Right lobe of liver (tissue), 6 donors: ENCODE data around the gene COQ5. TPM values are rescaled to one million over a fixed set of nuclear protein-coding genes. Genes with fewer than 3 reads are reported as not detected.

Source experiments
- ATAC-seq, 4 donors: fragments of 200-7000 bp; cut with Tn5 transposase; one replicate each; pipeline ENCODE4 v1.9.1; 2020; ENCODE audit warnings: mild to moderate bottlenecking in 4 of 4, moderate library complexity in 4 of 4
- DNase-seq, 3 donors: peaks; one replicate each; pipeline ENCODE4 v3.0.0-alpha.2; 2020
- H3K27ac ChIP-seq, 3 donors: fragments of 200-600 bp; one replicate each; pipeline ENCODE4 v1.8.0; 2022
- H3K27me3 ChIP-seq, 2 donors: fragments of 200-600 bp; one replicate each; pipeline ENCODE4 v1.8.0; 2022
- H3K36me3 ChIP-seq, 4 donors: fragments of 200-600 bp; sonication (generic) in 1 of 4; one replicate each; pipeline versions ENCODE4 v1.5.1 to v1.8.0; 2017 to 2022; ENCODE audit warnings: control low read depth in 1 of 4
- H3K4me1 ChIP-seq, 4 donors: fragments of 200-600 bp; sonication (generic) in 1 of 4; one replicate each; pipeline versions ENCODE4 v1.5.1 to v1.8.0; 2017 to 2022; ENCODE audit warnings: control low read depth in 1 of 4
- H3K4me3 ChIP-seq, 3 donors: fragments of 200-600 bp; one replicate each; pipeline ENCODE4 v1.8.0; 2022
- H3K9me3 ChIP-seq, 4 donors: fragments of 200-600 bp; sonication (generic) in 1 of 4; one replicate each; pipeline versions ENCODE4 v1.5.1 to v1.8.0; 2017 to 2022; ENCODE audit warnings: control low read depth in 1 of 4
- CTCF ChIP-seq, 4 donors: fragments of 200-600 bp in 3 of 4; fragments of 450-650 bp in 1 of 4; IDR thresholded peaks; one replicate each; pipeline versions ENCODE4 v1.5.1 to v1.8.0; 2016 to 2022; ENCODE audit warnings: antibody characterized with exemption in 4 of 4, mild to moderate bottlenecking in 2 of 4
- POLR2A ChIP-seq: fragments of 450-650 bp; IDR thresholded peaks from one replicate; pipeline ENCODE4 v1.6.1; 2017; ENCODE audit warnings: antibody characterized with exemption, mild to moderate bottlenecking
- WGBS: methylation state at CpG from one replicate; pipeline ENCODE4 v1.1.6; 2018; ENCODE audit warnings: low coverage, low lambda C conversion rate; ENCODE audit not compliant: insufficient coverage; ENCODE audit errors: missing lambda C conversion rate; 5-methylcytosine and 5-hydroxymethylcytosine counted together
- intact Hi-C, 2 donors: fragments of 100-400 bp; cut with DNase I; formaldehyde crosslinking; loops; one replicate each; pipeline versions ENCODE4 v1.11.2 to v1.14.1; 2022
- long read RNA-seq: library from polyadenylated mRNA; unstranded; transcript quantifications from one replicate; pipeline ENCODE4 v2.0.0, GENCODE V29; 2019
- total RNA-seq, 6 experiments: library from RNA; depleted of rRNA in 2 of 6; stranded (reverse); fragments of >200 nt in 2 of 6; fragmentation: NEBNext Ultra II Directional in 3 of 6; extraction: Animal tissue kit (Norgen Biotek cat#: 25700) in 3 of 6; gene quantifications; one replicate each; pipeline versions ENCODE4 v1.1.0 to v1.2.4, GENCODE V29; 2016 to 2023
- donor health status: DM: no; HTN: yes; CAD: no.
- donor health status: DM: no; HTN: no; CAD: no.
- donor health status: DM: no; HTN: no; CAD: no.
- donor health status: DM: no; HTN: yes; CAD: no.
- donor health status: DM: no; HTN: yes; CAD: no.

The COQ5 gene
- total RNA-seq = 10 to 100 TPM; 21.6 to 37.9 (median 31.0) TPM
- long read RNA-seq, transcript COQ5-201 (7 exons, 1,535 nt) = major isoform, 23 of 25 reads
- long read RNA-seq, partial matches to known transcripts = 0 of 25 reads
- long read RNA-seq, other reads (novel, unspliced or antisense) = 2 of 25 reads

GRCh38 chr12:120528861-120529525 is at the start of gene COQ5:
COQ5 (minus strand) TSS chr12:120529158; CDS start chr12:120529141, 17 bp downstream.
- no peaks in the 10 kb centered on the region for H3K9me3 ChIP-seq
- ATAC-seq = peak; percentile 89 to 93 (median 92)
- WGBS = 0% methylated on average over 21 of the region's 38 CpGs
- intact Hi-C loops = no loop called here
- peaks cover 0 to 12% (median 0%) of the 10 kb centered on the region in 4 donors for H3K4me1 ChIP-seq
- DNase-seq = peak; percentile 90 to 93 (median 93)
- no peaks in the 10 kb centered on the region for H3K27me3 ChIP-seq
- TF ChIP-seq CTCF (IDR thresholded peaks at IDR 0.05) (no peak), POLR2A (peak; percentile 72)
- H3K4me3 ChIP-seq = peak within 1 kb of the TSS; percentile 78 to 97 (median 82)
- peak within 1 kb of the TSS; percentile 94 to 99 (median 99) for H3K27ac ChIP-seq
- no peaks in the 10 kb centered on the region for H3K36me3 ChIP-seq

GRCh38 chr12:120574106-120574505 is 45.1 kb upstream of the COQ5 start:
- no peak for TF ChIP-seq CTCF (IDR thresholded peaks at IDR 0.05)
- TF ChIP-seq POLR2A = no peak
- Histone ChIP-seq H3K27ac (no peak overlapping the region), H3K9me3 (no peaks in the 10 kb centered on the region), H3K27me3 (no peaks in the 10 kb centered on the region), H3K4me1 (no peaks in the 10 kb centered on the region), H3K36me3 (peaks cover 30 to 99% (median 64%) of the 10 kb centered on the region in 4 donors), H3K4me3 (no peak overlapping the region)
- ATAC-seq = no peak
- WGBS = 73% methylated on average over 2 of the region's 2 CpGs
- intact Hi-C loops = no loop called here
- DNase-seq = no peak

- H3K4me3 ChIP-seq = no peak overlapping the region
- H3K36me3 ChIP-seq = peaks cover 27 to 99% (median 63%) of the 10 kb centered on the region in 4 donors
- no peaks in the 10 kb centered on the region for H3K4me1 ChIP-seq
- TF ChIP-seq POLR2A (no peak), CTCF (IDR thresholded peaks at IDR 0.05) (no peak)
- DNase-seq (no peak), ATAC-seq (no peak)
- no peaks in the 10 kb centered on the region for H3K9me3 ChIP-seq
- no peak overlapping the region for H3K27ac ChIP-seq
- 60% methylated on average over 6 of the region's 6 CpGs for WGBS
- intact Hi-C loops = no loop called here
- no peaks in the 10 kb centered on the region for H3K27me3 ChIP-seq
Measured at GRCh38 chr12:120573560-120573959, 44.6 kb upstream of the COQ5 start.

GRCh38 chr12:120571299-120571698 is 42.3 kb upstream of the COQ5 start:
- Histone ChIP-seq H3K9me3 (no peaks in the 10 kb centered on the region), H3K4me1 (no peaks in the 10 kb centered on the region), H3K27ac (no peak overlapping the region), H3K36me3 (peaks cover 28 to 99% (median 61%) of the 10 kb centered on the region in 4 donors), H3K27me3 (no peaks in the 10 kb centered on the region), H3K4me3 (no peak overlapping the region)
- intact Hi-C loops = no loop called here
- WGBS = 62% methylated on average over 5 of the region's 5 CpGs
- TF ChIP-seq CTCF (IDR thresholded peaks at IDR 0.05) (no peak), POLR2A (no peak)
- ATAC-seq (no peak), DNase-seq (no peak)
